Measurements from ENCODE around the gene COG5.

The COG5 gene

GRCh38 chr7:107563775-107564552 is at the start of gene COG5, which contains the start of gene DUS4L:
Gene COG5 (minus strand): TSS chr7:107563920. CDS start chr7:107563896, 24 bp downstream.
Gene DUS4L (plus strand): TSS chr7:107563971. CDS start chr7:107567071, 3,100 bp downstream.
- DNase-seq (ENCODE audit: low spot score) = peak; percentile 63
- FAIRE-seq = no peak

GRCh38 chr7:107613439-107613838 is 49.7 kb upstream of the COG5 start:
- DNase-seq (ENCODE audit: low spot score) (no peak), FAIRE-seq (no peak)

GRCh38 chr7:107610323-107610722 is 46.6 kb upstream of the COG5 start:
- FAIRE-seq = no peak
- no peak for DNase-seq (ENCODE audit: low spot score)

GRCh38 chr7:107609811-107610261 is 46.1 kb upstream of the COG5 start:
- no peak for DNase-seq (ENCODE audit: low spot score)
- no peak for FAIRE-seq

GRCh38 chr7:107606303-107606702 is 42.6 kb upstream of the COG5 start:
- FAIRE-seq = no peak
- DNase-seq (ENCODE audit: low spot score) = no peak

- DNase-seq (ENCODE audit: low spot score) (no peak), FAIRE-seq (no peak)
Measured at GRCh38 chr7:107605218-107605815, 41.6 kb upstream of the COG5 start.

GRCh38 chr7:107600816-107601215 is 37.1 kb upstream of the COG5 start:
- no peak for DNase-seq (ENCODE audit: low spot score)
- no peak for FAIRE-seq

- no peak for DNase-seq (ENCODE audit: low spot score)
- no peak for FAIRE-seq
Measured at GRCh38 chr7:107599262-107599661, 35.5 kb upstream of the COG5 start.

GRCh38 chr7:107597953-107598352 is 34.2 kb upstream of the COG5 start:
- no peak for DNase-seq (ENCODE audit: low spot score)
- FAIRE-seq = no peak

- DNase-seq (ENCODE audit: low spot score) = no peak
- no peak for FAIRE-seq
Measured at GRCh38 chr7:107597582-107597916, 33.8 kb upstream of the COG5 start.

- DNase-seq (ENCODE audit: low spot score) (no peak), FAIRE-seq (no peak)
Measured at GRCh38 chr7:107596881-107597581, 33.3 kb upstream of the COG5 start.

GRCh38 chr7:107594961-107595737 is 31.4 kb upstream of the COG5 start:
- FAIRE-seq = no peak
- DNase-seq (ENCODE audit: low spot score) = peak; percentile 75

GRCh38 chr7:107593025-107593410 is 29.3 kb upstream of the COG5 start:
- no peak for FAIRE-seq
- no peak for DNase-seq (ENCODE audit: low spot score)

- FAIRE-seq (no peak), DNase-seq (ENCODE audit: low spot score) (no peak)
Measured at GRCh38 chr7:107592361-107593024, 28.8 kb upstream of the COG5 start.

- DNase-seq (ENCODE audit: low spot score) = no peak
- FAIRE-seq = no peak
Measured at GRCh38 chr7:107591421-107591820, 27.7 kb upstream of the COG5 start.

- FAIRE-seq (no peak), DNase-seq (ENCODE audit: low spot score) (no peak)
Measured at GRCh38 chr7:107588529-107589130, 24.9 kb upstream of the COG5 start.

GRCh38 chr7:107584716-107585115 is 21.0 kb upstream of the COG5 start:
- no peak for DNase-seq (ENCODE audit: low spot score)

GRCh38 chr7:107582875-107583274 is 19.2 kb upstream of the COG5 start:
- DNase-seq (ENCODE audit: low spot score) = no peak
- no peak for FAIRE-seq

More at GRCh38 chr7:107584716-107585115, 21.0 kb upstream of the COG5 start:
- no peak for FAIRE-seq

GRCh38 chr7:107581387-107582013 is 17.8 kb upstream of the COG5 start:
- no peak for FAIRE-seq
- DNase-seq (ENCODE audit: low spot score) = no peak
